ENCODE results near the gene GNMT.

The GNMT gene

GRCh38 chr6:42974919-42975505 is 14.5 kb downstream of the GNMT start:
- H3K27ac ChIP-seq (ENCODE audit: low read depth, low read length, poor library complexity, severe bottlenecking): peak overlapping the region; percentile 26
- peaks cover 4% of the 10 kb centered on the region; the same call in 1 of the 2 replicates for H3K79me2 ChIP-seq (ENCODE audit: insufficient read depth, low read length)
- H2AFZ ChIP-seq (ENCODE audit: low read length): no peak overlapping the region

DNA sequence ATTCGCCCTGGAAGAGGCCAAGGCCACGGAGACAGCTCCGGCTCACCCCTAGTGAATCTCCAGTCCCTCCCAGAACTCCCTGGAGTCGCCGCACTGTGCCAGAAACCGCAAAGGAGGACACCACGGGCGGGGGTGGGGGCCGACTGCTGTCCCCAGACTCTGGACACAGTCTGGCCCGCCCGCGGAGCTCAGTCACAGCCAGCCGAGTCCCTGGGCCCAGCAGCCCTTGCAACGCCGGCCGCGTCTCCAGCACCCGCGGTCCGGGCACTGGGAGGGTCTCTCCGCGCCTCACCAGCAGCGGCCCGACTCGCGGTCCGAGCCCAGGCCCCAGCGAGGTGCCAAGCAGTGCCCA is 17.9 kb downstream of the GNMT start:
- peaks cover 35% of the 10 kb centered on the region for H3K4me1 ChIP-seq (ENCODE audit: insufficient read depth, low read length, severe bottlenecking)

More at GRCh38 chr6:42974919-42975505, 14.5 kb downstream of the GNMT start:
- H3K4me1 ChIP-seq (ENCODE audit: insufficient read depth, low read length, severe bottlenecking): peaks cover 33% of the 10 kb centered on the region
- H3K27me3 ChIP-seq (ENCODE audit: insufficient read depth, low read length): no peaks in the 10 kb centered on the region
- no peaks in the 10 kb centered on the region for H3K9me3 ChIP-seq (ENCODE audit: low read length)
- H4K20me1 ChIP-seq (ENCODE audit: insufficient read depth, low read length): no peaks in the 10 kb centered on the region
- peaks cover 27% of the 10 kb centered on the region for H3K36me3 ChIP-seq (ENCODE audit: insufficient read depth, low read length)
- H3K4me3 ChIP-seq (ENCODE audit: low read depth, low read length, poor library complexity, severe bottlenecking): no peak overlapping the region
- no peak overlapping the region for H3K9ac ChIP-seq (ENCODE audit: low read length)
- H3F3A ChIP-seq (ENCODE audit: insufficient read depth, low read length): no peaks in the 10 kb centered on the region
- no peak overlapping the region; the same call in 1 of the 2 replicates for H3K4me2 ChIP-seq (ENCODE audit: low read length)
- no peaks in the 10 kb centered on the region for H3K9me2 ChIP-seq (ENCODE audit: low read depth, low read length)
- TF ChIP-seq CTCF (IDR thresholded peaks at IDR 0.05; ENCODE audit: low read length): no peak
- TF ChIP-seq EZH2 (IDR thresholded peaks at IDR 0.05; ENCODE audit: borderline replicate concordance, low read length): no peak

GRCh38 chr6:42978839-42979522 is 18.4 kb downstream of the GNMT start, which contains the start of gene PEX6:
Gene PEX6, minus strand, starts transcription at chr6:42979181. Its CDS starts 31 bp downstream, at chr6:42979150.
- Histone ChIP-seq H3K4me3 (ENCODE audit: low read depth, low read length, poor library complexity, severe bottlenecking) (peak within 1 kb of the TSS; percentile 85), H3K27me3 (ENCODE audit: insufficient read depth, low read length) (no peaks in the 10 kb centered on the region), H3K9me3 (ENCODE audit: low read length) (no peaks in the 10 kb centered on the region), H3K27ac (ENCODE audit: low read depth, low read length, poor library complexity, severe bottlenecking) (peak within 1 kb of the TSS; percentile 70), H3K79me2 (ENCODE audit: insufficient read depth, low read length) (peaks cover 4% of the 10 kb centered on the region; the same call in 1 of the 2 replicates), H3K9me2 (ENCODE audit: low read depth, low read length) (no peaks in the 10 kb centered on the region), H2AFZ (ENCODE audit: low read length) (0 out of 2 replicates have a peak within 1 kb of the TSS, but pooled peaks have one; percentile 22), H4K20me1 (ENCODE audit: insufficient read depth, low read length) (no peaks in the 10 kb centered on the region), H3K36me3 (ENCODE audit: insufficient read depth, low read length) (peaks cover 21% of the 10 kb centered on the region), H3F3A (ENCODE audit: insufficient read depth, low read length) (peaks cover 4% of the 10 kb centered on the region; the same call in 1 of the 2 replicates), H3K4me1 (ENCODE audit: insufficient read depth, low read length, severe bottlenecking) (peaks cover 40% of the 10 kb centered on the region), H3K4me2 (ENCODE audit: low read length) (peak within 1 kb of the TSS; percentile 97), H3K9ac (ENCODE audit: low read length) (peak within 1 kb of the TSS; percentile 87)
- TF ChIP-seq CTCF (IDR thresholded peaks at IDR 0.05; ENCODE audit: low read length) (no peak), EZH2 (IDR thresholded peaks at IDR 0.05; ENCODE audit: borderline replicate concordance, low read length) (no peak)

More for the DNA sequence above, 17.9 kb downstream of the GNMT start:
- Histone ChIP-seq H3K9me3 (ENCODE audit: low read length) (no peaks in the 10 kb centered on the region), H2AFZ (ENCODE audit: low read length) (no peak overlapping the region), H3K4me3 (ENCODE audit: low read depth, low read length, poor library complexity, severe bottlenecking) (peak overlapping the region; percentile 85), H3K9me2 (ENCODE audit: low read depth, low read length) (no peaks in the 10 kb centered on the region), H3K4me2 (ENCODE audit: low read length) (peak overlapping the region; percentile 97), H3K27me3 (ENCODE audit: insufficient read depth, low read length) (no peaks in the 10 kb centered on the region), H3K9ac (ENCODE audit: low read length) (peak overlapping the region; percentile 87), H3F3A (ENCODE audit: insufficient read depth, low read length) (peaks cover 4% of the 10 kb centered on the region; the same call in 1 of the 2 replicates), H3K27ac (ENCODE audit: low read depth, low read length, poor library complexity, severe bottlenecking) (peak overlapping the region; percentile 70), H3K79me2 (ENCODE audit: insufficient read depth, low read length) (peaks cover 4% of the 10 kb centered on the region; the same call in 1 of the 2 replicates), H4K20me1 (ENCODE audit: insufficient read depth, low read length) (no peaks in the 10 kb centered on the region), H3K36me3 (ENCODE audit: insufficient read depth, low read length) (peaks cover 26% of the 10 kb centered on the region)
- TF ChIP-seq CTCF (IDR thresholded peaks at IDR 0.05; ENCODE audit: low read length) (no peak), EZH2 (IDR thresholded peaks at IDR 0.05; ENCODE audit: borderline replicate concordance, low read length) (no peak)
